Measurements from ENCODE around the gene RANBP6.
"Not testable (repeated sequence)": the region's sequence is repeated elsewhere in the genome, so short reads cannot be mapped to it uniquely, and the experiment has no call there.

RANBP6 gene
- 87.2 to 132 (median 123) reads per million in 4 experiments for total RNA-seq

DNA sequence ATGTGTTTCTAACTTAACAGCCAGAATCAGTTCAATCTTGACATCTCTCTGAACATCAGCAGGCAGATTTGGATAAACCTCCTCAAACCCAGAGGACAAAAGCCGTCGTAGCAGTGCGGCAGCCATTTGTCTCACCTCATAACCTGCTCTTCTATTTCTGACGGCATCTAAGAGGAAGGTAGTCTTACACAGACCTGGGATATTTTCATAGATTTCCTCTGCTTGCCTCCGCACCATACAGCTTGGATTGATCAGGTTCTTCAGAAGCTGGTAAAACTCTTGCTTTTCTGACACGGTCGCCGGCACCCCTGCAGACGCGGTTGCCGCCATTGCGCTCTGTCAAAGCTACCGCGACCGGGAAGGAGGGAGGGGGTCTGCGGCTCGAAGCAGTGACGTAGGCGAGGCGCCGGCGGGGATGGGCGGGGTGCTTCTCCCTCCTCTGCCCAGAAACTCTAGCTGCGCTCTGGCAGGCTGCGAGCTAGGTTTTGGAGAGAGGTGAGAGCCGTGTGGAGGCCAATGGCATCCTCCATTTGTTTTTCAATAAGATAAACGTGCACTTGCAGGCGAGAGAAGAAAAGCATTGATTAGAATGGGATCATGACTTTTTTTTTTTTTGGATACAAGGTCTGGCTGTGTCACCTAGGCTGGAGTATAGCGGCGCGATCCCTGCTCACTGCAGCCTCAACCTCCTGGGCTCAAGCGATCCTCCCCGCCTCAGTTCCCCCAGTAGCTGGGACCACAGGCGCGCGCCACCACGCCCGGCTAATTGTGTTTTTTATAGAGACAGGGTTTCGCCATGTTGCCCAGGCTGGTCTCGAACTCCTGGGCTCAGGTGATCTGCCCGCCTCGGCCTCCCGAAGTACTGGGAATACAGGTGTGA lies at the start of gene RANBP6:
Gene RANBP6 (minus strand): TSS at position 347 of the 880 bp plus-strand sequence. CDS start 17 bp downstream, at position 330.
- DNase-seq = peak; percentile 78

DNA sequence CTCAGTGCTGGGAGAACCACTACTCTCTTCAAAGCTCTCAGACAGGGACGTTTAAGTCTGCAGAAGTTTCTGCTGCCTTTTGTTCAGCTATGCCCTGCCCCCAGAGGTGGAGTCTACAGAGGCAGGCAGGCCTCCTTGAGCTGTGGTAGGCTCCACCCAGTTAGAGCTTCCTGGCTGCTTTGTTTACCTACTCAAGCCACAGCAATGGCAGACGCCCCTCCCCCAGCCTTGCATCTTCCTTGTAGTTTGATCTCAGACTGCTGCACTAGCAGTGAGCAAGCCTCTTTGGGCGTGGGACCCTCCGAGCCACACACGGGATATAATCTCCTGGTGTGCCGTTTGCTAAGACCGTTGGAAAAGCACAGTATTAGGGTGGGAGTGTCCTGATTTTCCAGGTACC lies 47.7 kb upstream of the RANBP6 start:
- not testable (repeated sequence) for DNase-seq

DNA sequence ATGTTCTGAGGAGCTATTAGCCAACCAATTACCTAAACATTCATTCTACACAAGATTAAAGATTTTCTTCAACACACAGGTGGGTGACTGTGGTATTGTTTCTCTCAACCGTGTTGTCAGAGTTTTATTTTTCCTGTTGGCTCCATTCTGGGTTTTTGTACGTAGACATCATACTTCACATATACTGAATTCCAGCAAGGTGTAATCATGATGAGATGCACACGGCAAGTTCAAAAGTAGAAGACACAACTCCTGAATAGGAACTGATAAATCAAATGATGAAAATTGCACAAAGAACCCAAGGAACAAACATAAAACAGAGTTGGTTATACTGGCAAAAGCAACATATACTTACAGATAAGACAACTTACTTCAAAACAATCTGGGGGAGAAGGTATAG lies 40.2 kb upstream of the RANBP6 start:
- DNase-seq = no peak

DNA sequence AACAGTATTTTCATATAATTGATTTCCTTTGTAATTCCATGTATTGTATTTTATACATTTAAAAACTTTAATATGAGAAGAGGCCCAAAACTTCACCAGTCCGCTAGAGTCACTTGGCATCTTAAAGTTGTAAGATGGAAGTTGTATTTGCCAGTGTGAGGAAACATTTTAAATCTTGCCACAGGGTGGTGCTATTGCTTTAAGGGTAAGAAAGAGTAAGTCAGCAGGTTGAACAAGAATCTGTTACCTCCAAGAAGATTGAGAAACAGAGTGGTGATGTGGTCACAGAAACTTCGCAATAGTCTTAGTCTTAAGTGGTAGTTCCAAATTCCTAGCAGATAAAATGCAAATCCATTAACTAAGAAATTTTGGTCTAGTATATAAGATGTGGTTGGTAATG lies 39.8 kb upstream of the RANBP6 start:
- DNase-seq = no peak

GRCh38 chr9:6054280-6055099 lies 39.1 kb upstream of the RANBP6 start:
- DNase-seq = peak; percentile 5

- no peak for DNase-seq
Observed at GRCh38 chr9:6052293-6052919, 37.0 kb upstream of the RANBP6 start.

- DNase-seq = no peak
Observed at GRCh38 chr9:6051511-6051950, 36.1 kb upstream of the RANBP6 start.

- no peak for DNase-seq
Observed at GRCh38 chr9:6049798-6050197, 34.4 kb upstream of the RANBP6 start.

DNA sequence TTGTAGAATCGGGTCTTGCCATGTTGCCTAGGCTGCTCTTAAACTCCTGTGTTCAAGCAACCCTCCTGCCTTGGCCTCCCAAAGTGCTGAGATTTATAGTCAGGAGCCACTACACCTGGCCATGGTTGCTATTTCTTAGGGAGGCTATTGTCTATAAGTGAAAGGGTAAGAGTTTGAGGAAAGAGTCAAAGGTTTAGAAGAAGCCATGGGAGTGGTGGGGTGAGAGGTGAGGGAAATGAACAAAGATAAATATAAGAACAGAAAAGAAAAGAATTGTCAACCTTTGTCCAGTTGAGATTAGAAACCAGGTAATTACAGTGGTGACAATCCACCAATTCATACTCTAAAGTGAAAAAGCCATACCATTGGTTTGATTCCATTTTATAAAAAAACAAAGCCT lies 32.6 kb upstream of the RANBP6 start:
- DNase-seq = no peak

GRCh38 chr9:6047020-6047419 lies 31.6 kb upstream of the RANBP6 start:
- DNase-seq = no peak

DNA sequence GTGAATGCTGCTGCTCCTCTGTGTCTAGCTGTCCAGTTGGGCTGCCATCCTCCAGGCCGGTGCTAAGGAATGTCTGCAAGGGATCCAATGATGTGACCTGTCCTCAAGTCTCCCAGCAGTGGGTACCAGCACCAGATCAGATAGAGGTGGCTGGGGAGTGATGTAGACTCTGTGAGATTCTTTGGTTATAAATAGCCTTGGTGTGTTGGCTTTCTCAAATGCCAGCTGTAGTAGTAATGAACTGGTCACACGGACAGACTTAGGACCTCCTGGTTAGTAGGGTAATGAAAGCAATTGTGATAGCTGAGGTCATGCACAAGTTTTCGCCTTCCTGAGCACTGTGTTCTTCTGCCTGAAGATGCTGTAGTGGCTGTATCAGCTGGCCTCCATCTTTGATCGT lies 29.9 kb upstream of the RANBP6 start:
- no peak for DNase-seq

- no peak for DNase-seq
Observed at GRCh38 chr9:6040077-6040476, 24.7 kb upstream of the RANBP6 start.

- no peak for DNase-seq
Observed at GRCh38 chr9:6036391-6036790, 21.0 kb upstream of the RANBP6 start.

DNA sequence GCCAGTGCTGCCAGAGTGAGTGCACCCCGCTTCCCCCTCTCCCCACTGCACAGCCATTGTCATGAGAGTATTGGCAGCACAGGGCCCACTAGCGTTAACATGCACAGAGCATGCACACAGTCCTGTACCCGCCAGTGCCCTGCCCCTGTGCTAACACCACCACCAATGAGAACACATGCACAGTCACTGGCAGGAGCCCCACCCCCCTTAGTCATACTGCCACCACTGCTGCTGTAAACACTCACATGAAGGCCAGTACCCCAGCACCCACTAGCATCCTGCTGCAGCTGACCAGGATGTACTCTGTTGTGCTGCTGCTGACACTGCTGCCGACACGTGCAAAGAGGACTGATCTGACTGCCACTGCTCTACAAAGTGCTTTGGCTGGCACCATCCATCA lies 19.5 kb upstream of the RANBP6 start:
- no peak for DNase-seq

DNA sequence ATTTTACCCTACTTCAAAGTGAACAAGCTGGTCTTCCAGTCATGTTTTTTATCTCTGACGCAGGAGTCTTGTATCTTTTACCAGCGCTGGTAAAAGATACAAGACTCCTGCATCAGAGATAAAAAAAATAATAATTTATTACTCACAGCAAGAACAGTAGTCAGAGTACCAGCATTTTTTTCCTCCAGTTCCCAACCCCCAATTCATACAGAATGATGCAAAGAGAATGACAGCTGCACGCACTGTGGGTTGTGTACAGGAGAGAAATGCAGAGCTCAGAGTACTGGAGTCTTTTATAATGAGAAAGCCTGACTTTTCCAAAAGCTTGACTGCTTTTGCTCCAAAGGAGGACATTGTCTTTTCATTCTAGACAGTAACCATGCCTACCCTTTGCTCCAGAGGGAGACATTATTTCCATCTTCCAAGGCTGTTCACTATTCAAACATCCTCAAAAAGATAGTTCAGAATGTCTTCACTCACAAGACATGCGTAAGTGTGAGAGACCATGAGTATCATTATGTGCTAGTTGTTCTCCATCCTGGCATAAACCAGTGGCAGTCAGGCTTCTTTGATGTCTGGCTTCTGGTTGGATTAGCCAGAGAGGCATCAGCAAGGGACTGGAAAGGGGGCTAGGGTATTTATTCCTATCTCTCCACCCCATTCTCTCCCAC lies 14.3 kb upstream of the RANBP6 start:
- no peak for DNase-seq

GRCh38 chr9:6024035-6024554 lies 8.7 kb upstream of the RANBP6 start:
- DNase-seq = no peak

- DNase-seq = not testable (repeated sequence)
Observed at GRCh38 chr9:6016975-6017374, 1.6 kb upstream of the RANBP6 start.

DNA sequence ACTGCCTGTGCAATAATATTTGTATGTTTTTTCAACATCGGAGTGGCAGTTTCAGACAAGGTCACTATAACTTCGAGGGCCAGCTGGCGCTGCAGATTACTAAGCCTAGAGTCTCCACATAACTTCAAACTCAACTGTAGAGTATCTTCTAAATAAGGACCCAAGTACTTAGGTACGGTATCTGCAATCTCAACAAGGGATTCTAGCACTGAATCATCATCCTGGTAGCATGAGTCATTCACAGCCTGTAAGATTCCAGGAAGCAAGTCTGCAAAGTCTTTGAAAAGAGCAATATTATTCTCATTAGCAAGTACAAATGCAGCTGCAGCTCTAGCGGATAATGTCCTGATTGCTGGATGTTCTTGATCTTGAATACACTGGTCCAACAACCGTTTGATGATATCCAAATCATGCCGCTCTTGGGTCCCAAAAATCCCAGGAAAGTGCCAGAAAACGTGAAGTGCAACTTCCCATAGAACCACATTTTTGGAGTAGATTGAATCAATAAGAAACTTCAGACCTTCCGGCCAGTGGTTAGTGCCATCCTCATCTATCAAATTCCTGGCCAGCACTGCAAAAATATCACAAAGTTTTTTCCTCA lies 654 bp downstream of the RANBP6 start:
- DNase-seq = no peak

DNA sequence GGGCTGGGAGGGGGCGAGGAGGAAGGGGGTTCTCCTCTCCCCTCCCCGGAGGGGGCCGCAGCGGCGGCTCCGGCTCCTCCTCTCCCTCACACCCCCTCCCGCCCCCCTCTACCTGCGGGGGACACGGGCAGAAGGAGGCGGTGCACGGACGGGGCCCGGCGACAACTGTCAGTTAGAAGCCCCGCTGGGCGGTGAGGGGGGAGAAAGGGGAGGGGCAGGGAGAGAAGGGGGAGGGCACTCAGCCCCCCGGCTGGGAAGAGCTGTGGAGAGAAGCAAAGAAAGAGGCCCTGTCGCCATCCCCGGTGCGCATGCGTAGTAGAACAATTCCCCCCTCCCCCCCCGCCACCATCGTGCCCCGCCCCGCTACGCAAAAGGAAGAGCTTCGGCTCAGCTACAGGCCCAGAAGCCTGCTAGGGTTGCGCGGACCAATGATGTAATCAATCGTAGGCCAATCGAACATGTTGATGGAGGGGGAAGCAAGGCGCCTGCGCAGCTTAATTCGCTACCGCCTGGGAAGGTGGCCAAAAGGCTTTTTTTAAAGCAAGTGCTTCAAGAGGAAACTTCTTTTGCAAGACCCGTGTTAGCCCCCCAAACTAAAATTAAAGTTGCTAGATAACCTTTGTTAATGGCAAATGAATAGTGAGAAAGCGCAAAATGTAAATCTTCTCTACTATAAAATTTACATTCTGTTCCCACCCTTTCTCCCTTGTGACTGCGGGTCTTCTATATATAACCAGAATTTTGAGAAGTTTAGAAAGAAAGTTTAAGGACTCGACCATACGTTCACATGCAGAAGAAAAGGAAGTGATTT lies 7.0 kb downstream of the RANBP6 start:
- DNase-seq = peak; percentile 95

- peak; percentile 76 for DNase-seq
Observed at GRCh38 chr9:6007770-6008168, 7.7 kb downstream of the RANBP6 start.

Data from effector CD8-positive, alpha-beta T cell (primary cell).